MM.1S (cell line): ENCODE results near the gene ICA1L.

ENCODE experiments used
- EZH2phosphoT487 ChIP-seq: fragments of 300-600 bp; sonication (generic); IDR thresholded peaks from 2 replicates; pipeline ENCODE4 v1.6.1; 2018; ENCODE audit warnings: antibody characterized with exemption, low read length
- TF ChIP-seq, protein P1 (sequence below): fragments of 300-600 bp; sonication (generic); IDR thresholded peaks from 2 replicates; pipeline ENCODE4 v1.5.1; 2016; ENCODE audit warnings: antibody characterized with exemption, low read length, mixed read lengths

DNA sequence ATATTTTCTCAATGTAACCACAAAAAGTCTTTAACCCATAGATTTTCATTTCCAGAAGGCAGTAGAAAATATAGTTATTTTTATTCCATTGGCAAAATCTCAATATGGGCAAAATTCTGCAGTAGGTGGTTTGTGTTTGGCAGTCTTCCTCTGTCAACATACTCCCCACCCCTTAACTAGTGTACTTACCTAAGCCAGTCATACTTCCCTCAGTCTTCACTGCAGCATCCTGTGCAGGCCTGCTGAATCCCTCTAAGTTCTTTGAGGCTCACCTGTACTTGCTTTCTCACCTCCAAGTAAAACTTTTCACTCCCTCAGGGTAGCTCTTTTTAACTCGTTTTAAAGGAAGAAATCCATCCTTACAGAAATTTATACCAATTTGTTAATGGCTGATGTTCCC, 47.3 kb upstream of the ICA1L start:
- TF ChIP-seq, protein P1, sequence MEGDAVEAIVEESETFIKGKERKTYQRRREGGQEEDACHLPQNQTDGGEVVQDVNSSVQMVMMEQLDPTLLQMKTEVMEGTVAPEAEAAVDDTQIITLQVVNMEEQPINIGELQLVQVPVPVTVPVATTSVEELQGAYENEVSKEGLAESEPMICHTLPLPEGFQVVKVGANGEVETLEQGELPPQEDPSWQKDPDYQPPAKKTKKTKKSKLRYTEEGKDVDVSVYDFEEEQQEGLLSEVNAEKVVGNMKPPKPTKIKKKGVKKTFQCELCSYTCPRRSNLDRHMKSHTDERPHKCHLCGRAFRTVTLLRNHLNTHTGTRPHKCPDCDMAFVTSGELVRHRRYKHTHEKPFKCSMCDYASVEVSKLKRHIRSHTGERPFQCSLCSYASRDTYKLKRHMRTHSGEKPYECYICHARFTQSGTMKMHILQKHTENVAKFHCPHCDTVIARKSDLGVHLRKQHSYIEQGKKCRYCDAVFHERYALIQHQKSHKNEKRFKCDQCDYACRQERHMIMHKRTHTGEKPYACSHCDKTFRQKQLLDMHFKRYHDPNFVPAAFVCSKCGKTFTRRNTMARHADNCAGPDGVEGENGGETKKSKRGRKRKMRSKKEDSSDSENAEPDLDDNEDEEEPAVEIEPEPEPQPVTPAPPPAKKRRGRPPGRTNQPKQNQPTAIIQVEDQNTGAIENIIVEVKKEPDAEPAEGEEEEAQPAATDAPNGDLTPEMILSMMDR, result no peak
- no peak for TF ChIP-seq EZH2phosphoT487
